Stimulated activated CD8-positive, alpha-beta memory T cell treated with anti-CD3 and anti-CD28 coated beads, Interleukin-4, amount 100 ng/mL, for 1 hour (primary cell): ENCODE data around the gene PRRG4.
A peak's percentile ranks its signal among the peaks of the same experiment; 100 is the strongest.
"Not testable (repeated sequence)": the region's sequence is repeated elsewhere in the genome, so short reads cannot be mapped to it uniquely, and the experiment has no call there.

Experiments used
- DNase-seq, 2 donors: peaks; one replicate each; pipeline ENCODE4 v3.0.0-alpha.2; 2020; ENCODE audit warnings: low read depth in 2 of 2, low spot score in 1 of 2

The PRRG4 gene

DNA sequence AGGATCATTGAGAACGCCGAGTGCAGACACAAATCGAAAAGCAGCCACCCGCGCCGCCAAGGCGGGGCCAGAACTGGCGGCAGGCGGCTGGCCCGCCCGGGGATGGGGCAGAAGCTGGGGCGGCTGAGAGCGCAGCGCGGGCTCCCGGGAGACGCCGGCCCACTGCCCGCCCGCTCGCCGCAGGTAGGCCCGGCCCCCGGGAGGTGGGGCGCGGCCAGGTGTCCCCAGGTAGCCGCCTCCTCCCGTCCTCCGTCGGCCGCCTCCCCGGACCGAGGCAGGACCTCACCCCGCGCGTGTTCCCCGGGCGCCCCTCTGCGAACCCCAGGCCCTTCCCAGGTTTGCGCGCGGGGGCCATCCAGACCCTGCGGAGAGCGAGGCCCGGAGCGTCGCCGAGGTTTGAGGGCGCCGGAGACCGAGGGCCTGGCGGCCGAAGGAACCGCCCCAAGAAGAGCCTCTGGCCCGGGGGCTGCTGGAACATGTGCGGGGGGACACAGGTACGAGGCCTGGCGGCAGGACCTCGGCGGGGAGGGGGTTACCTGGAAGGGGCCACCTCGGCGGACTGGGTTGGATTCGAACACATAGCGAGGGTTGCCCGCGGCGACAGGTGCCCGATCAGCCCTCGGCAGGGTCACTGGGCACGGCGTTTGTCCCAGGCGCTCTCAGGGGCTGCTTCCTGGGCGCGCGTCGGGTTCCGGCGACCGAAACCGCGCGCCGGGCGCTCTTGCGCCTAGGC, at the start of gene PRRG4:
Gene PRRG4 (plus strand): TSS at position 248 of the 733 bp plus-strand sequence. CDS start 603 bp downstream, outside the sequence.
- DNase-seq = no peak

DNA sequence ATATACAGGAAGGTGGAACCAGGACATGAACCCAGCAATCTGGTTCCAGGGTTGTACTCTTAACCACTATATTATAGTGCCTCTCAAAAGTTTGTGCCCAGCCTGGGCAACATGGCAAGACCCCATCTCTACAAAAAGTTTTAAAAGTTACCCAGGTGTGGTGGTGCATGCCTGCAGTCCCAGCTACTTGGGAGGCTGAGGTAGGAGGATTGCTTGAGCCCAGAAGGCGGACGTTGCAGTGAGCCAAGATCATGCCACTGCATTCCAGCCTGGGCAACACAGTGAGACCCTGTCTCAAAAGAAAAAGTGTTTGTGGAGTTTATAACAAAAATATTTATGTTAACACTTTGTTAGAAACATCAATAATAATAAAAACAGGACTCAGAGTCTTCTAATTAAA, 48.9 kb upstream of the PRRG4 start:
- DNase-seq = not testable (repeated sequence)

DNA sequence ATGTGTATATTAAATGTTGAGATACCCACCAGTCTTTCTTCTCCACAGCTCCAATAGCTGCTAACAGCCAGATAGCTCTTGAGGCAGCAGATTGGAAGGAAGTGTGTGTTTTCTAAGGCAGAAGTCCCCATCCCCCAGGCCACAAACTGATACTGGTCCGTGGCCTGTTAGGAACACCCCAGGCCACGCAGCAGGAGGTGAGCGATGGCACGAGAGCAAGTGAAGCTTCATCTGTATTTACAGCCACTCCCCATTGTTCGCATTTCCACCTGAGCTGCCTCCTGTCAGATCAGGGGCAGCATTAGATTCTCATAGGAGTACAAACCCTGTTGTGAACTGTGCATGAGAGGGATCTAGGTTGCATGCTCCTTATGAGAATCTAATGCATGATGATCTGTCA, 48.0 kb upstream of the PRRG4 start:
- DNase-seq = no peak

DNA sequence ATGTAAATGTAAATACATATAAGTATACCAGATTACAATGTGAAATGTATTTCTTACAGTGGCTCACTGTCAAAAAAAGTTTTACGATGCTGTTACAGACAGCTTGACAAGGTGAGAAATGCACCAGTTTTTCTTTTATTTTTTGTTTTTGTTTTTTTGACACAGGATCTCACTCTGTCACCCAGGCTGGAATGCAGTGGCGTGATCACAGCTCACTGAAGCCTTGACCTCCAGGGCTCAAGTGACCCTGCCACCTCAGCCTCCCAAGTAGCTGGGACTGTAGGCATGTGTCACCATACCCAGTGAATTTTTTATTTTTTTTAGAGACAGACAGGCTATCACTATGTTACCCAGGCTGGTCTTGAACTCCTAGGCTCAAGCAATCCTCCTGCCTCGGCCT, 44.5 kb upstream of the PRRG4 start:
- DNase-seq = no peak

DNA sequence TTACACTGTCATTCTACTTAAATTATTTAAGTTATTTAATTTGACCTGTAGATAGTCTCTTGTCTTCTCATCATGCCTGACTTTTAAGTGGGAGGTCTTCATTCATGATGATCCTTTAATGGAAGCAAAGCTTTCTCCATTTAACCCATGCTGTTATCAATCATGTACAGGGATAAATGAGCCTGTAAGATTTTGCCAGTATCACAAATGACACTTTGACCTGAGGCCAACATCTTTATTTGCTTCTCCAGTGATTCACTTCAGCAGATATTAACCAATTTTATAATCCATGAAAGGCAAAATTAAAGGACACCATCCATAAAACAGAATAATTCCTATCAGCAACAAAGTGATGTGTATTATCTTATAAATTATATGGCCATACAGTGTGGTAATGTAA, 42.9 kb upstream of the PRRG4 start:
- DNase-seq = no peak

DNA sequence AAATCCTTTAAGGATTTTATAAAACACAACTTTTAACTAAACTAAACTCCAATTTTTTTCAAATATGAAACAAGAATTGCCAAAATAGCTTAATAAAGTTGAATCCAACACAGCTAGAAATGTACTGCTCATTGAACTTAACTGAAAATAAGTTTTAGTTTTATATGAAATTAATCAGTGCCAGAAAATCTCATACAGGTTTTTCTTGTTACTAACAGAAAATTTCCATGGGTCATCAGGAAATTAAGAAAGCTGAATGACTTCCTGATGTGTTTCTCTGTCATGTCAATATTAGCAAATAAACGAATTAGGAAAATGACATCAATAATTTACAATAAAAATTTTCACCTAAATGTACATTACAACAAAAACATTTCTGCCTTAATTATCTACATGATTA, 38.8 kb upstream of the PRRG4 start:
- no peak for DNase-seq

DNA sequence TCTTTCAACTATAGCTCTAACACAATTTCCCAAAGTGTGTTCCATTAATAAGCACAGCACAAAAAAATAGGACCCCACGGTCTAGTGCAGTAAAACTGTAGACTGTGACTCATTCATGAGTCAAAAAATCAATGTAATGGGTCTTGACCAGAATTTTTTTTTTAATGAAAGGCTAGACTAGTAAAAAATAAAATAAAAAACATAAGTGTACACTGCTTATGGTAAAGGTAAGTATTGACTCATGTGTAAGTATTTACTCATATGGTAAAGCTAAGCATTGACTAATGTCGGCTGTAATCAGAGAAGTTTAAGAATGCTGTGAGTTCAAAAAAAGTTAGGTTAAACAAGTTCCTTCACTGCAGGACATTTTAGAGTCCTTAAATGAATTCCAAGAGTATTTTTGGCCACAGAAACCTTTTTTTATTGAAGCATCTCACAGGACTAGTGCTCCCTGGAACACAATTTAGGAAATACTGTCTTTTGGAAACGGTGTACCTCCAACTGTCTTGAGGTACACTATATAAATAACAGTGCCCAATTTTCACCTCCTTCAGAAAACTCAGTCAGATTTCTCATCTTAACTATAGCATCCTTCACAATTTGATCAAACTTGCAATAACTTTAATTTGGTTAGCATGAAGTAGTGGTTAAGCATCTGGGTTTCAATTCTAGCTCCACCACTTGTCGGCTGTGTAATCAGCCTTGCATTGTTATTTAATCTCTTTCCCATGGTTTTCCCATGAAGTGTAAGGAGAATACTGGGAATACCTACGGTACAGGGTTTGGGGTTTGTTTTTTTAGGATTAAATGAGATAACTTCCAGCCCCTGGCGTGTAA, 37.4 kb upstream of the PRRG4 start:
- no peak for DNase-seq

DNA sequence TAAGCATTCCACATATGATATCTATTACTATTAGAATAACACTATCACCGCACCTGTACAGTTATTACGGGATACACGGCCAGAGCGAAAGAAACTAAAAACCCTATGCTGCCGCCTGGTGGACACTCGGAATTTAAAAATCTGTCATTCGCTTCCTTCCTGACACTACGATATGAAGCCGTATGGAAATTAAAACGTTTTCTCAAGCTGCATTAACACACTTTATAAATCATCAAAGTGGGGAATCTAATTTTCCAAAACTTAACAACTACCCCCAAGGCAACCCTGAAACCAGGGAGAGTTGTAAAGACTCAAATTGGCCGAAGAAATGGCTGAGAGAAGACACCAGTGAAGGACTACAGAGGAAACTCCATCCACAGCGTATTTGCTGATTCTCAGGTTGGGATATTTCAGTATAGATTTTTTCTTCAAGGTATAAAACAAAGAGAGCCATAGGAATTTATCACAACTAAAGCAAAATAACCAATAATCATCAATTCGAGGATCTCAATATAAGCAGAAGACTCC, 36.7 kb upstream of the PRRG4 start:
- peak; percentile 5 to 31 for DNase-seq

DNA sequence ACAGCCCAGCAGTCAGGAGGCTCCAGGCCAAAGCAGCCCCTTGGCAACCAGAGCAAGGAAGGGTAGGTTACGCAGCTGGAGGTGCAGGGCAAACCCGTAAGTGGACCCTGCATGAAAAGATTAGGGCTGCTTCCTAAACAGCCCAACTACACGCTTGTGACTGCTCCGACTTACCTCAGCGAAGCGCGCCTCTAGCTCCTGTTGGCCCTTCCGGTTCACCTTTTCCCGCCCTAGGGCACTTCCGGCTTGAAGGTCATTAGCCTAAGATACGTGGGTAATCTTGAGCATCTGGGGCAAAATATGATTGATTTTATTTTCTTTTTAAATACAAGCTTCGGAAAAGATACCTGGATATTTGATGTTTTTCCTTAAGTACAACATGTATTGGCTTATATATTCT, 35.3 kb upstream of the PRRG4 start, which contains the start of gene CCDC73:
Gene CCDC73 (minus strand): TSS at position 224 of the 400 bp plus-strand sequence. CDS start 34,419 bp downstream, outside the sequence.
- DNase-seq = no peak

DNA sequence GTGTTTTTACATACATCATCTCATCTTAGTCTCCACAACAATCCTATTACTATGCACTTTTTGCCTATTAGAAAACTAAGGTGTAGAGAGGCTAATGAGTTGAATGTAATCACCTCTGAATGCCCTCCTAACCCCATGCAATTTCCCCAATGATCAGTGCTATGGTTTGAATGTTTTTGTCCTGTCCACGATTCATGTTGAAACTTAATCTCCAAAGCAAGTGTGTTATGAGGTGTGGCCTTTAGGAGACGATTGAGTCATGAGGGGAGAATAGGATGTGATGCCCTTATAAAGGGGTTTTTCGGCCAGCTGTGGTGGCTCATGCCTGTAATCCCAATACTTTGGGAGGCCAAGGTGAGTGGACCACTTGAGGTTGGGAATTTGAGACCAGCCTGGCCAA, 33.3 kb upstream of the PRRG4 start:
- DNase-seq = no peak

DNA sequence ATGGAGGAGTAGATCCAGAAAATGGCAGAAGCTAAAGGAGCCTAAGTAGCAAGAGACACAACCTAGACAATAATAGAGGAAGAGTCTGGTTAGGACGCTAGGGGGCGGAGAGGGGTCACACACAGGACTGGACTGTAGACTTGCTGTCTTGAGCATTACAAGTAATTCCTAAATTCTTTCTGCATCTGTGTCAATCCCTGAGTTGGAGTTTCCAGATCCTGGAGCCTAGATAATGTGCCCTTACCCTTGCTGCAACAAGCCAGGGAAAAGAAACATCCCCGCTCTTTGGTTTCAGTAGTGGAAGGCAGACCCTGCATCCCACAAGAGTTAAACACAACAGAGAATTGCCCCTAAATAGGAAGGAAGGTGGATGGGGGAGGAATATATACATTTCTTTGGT, 20.4 kb upstream of the PRRG4 start:
- no peak for DNase-seq

DNA sequence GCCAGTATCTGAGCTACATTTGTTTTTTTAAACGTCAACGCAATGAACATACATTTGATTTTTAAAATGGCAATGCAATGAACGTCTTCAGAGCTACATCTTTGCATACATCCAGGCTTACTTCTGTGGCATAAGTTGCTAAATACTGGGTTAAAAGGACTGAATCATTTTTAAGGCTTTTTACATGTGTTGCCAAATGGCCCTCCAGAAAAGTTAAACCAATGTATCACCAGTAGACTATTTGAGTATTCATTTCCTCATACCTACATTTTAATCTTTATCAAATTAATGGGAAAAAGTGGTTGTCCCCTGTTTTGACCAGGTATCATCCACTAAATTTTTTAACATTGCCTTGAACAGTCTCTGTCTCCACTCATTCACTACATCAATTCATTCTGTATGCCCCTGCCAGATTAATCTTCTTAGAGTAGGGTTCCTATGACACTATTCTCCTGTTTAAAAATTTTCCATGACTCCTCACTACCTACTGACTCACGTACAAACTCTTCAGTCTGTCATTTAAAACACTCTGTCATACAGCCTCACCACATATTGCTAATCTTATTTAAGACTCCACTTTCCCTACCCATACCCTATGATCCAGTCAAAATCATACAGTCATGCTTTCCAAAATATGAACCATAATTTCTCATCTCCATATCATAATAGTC, 12.4 kb upstream of the PRRG4 start:
- no peak for DNase-seq

DNA sequence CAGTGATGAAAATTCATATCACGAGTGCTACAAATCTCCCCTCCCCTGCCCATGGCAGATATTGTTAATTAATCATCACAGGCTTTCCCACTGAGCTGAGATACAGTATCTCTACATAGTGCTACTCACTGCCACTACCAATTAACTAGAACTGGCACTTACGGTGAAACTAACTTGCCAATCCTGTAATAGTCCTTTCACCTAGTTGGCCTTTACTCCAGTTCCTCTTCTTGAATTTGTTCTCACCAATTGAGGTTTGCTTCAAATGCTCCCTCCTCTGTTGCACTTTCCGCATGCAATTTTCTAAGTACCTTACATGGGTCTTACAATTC, 11.9 kb upstream of the PRRG4 start:
- DNase-seq = no peak

DNA sequence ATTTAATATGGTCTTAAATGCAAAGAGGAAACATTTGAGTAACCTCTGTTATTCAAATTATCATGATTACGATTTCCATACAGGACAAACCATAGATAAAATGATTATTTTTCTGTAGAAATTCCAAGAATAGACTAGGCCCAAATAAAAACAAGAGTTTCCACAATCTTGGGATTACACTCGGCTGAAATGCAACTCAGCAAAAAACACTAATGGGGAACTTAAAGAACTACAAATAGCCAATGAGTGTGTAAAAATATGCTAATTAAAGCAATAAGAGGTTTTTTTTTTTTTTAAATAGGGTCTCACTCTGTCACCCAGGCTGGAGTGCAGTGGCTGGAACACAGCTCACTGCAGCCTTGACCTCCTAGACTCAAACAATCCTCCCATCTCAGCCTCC, 10.5 kb upstream of the PRRG4 start:
- DNase-seq = no peak

DNA sequence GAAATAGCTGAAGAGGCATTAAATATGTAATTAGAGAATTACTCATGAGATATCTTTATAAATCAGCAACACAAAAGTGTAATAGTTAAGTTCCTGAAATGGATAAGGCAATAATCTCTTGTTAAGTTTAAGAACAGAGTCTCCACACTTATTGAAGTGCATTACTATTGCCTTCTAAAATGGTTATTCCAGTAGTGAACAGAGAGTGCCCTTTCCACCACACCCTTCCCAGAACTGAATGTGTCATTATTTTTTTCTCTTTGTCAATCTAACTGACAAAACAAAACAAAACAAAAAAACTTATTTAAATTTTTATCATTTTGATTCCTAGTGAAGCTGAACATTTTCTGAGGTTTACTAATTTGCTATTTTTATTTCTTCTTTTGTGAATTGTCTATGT, 9.2 kb upstream of the PRRG4 start:
- no peak for DNase-seq

DNA sequence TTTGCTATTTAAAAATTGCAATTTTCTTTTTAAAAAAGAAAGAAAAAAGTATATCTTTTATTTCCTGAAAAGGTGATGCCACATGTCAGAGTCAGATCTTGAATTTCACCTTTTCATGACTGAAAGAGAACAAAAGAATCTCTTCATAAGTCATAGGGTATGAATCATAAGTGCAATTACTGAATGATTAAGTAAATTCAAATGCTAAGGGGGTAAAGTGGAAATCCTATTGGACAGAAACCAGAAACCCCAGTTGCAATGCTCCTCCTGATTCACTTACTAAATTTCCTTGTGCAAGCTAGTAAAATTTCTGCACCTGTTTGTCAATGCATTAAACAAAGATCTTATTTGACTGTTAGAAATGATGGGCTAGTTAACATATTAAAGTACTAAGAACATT, 8.2 kb upstream of the PRRG4 start:
- no peak for DNase-seq

DNA sequence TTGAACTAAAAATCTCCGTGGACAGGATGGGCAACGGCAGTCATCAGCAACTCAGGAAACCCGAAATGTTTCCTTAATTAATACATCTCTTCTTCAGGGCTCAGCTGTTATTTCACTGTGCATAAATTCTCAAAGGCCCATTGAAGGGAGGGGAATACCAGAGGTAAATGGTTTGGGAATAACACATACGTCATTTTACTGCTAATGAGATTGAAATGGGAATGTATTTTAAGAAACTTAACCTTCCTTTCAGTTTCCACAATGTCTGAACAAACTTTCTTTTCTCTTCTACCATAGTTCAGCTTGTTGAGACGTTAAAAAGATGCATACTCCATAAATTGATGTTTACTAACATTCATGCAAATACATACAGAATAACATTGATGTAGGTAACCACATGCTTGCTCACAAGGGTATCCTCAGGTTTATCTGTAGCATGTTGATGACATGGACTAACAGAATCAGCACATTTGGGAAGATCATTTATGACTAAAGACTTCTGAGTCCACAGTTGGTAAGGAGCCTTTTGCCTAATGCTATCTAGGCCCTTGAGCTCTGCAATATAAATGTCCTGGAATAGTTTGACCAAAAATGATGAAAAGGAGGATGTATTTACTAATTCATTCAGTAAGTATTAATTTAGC, 7.7 kb upstream of the PRRG4 start:
- no peak for DNase-seq

DNA sequence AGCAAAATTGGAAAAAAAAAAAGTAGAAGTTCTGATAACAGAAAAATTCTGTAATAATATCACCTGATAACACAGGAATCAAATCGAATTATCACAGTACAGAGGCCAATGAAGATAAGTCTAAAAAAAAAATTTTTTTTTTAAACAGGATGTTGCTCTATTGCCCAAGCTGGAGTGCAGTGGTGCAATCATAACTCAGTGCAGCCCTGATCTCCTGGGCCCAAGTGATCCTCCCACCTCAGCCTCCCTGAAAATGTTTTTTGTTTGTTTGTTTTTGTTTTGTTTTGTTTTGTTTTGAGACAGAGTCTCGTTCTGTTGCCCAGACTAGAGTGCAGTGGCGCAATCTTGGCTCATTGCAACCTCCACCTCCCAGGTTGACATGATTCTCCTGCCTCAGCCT, 6.1 kb upstream of the PRRG4 start:
- not testable (repeated sequence) for DNase-seq

DNA sequence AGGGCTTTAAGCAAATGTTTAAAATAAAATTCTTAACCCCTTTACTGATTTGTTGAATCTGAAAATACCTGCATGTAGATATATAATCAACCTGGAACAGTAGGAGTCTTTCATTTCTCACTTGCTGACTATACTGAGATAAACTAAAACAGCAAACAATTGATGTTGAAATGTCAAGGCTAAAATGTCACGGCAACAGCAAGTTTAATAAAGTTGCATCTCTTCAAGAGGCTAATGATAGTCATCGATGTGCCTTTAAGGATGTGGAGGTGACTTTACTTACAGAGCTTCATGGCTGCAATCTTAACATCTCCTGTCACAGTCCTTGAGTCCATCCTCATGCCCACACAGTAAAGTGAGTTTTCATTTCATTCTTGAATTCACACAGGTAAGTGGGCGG, 3.6 kb upstream of the PRRG4 start:
- DNase-seq = no peak

DNA sequence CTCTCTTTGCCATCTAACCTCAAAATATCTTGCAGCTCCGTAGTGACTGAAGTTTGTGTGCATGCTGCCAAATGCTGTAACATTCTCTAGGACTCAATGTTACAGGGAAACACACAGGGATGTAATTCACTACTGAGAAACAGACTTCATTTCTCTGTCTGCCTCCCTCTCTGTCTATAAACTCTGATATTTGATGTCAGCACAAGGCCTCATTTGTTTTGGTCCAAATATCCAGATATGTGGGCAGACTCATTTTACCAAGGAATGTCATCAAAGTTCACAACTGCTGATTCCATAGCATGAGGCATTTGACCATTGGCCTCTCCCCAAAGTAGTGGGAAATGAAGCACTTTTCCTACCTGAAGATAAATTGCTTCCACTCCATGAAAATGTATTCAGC, 2.5 kb upstream of the PRRG4 start:
- no peak for DNase-seq

DNA sequence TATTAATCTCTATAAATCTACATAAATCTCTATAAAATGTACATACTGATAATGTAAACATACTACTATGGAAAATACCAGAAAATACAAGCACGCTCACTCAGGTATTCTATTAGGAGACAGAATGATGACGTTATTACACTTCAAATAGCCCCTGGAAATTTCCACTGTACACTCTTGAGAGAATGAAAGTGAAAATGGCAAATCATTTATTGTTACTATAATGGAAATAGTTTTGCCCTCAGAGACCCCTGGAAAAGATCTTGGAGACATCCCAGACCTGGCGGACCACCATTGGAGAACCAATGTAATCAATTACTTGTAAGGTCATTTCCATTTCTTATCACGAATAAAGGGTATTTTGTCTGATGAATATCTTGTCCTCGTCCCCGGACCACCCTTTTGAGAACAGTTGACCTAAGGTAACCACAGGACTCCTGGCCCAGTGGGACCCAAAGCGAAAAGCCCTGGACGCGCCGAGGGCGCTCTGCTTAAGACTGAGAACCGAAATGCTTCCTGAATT, 509 bp upstream of the PRRG4 start:
- DNase-seq = no peak
